Endometrium (tissue), 2 donors: ENCODE results near the gene CYP4Z1.
"Not testable (repeated sequence)": the region's sequence is repeated elsewhere in the genome, so short reads cannot be mapped to it uniquely, and the experiment has no call there.

Experiments
- FAIRE-seq: peaks from 2 replicates; lab custom pipeline; 2012; peaks lifted over from hg19 to GRCh38; lab: Jason Lieb, UNC
- donor health status: control.
- donor health status: control.

CYP4Z1 gene

GRCh38 chr1:47128221-47128620, 61.2 kb downstream of the CYP4Z1 start:
- no peak for FAIRE-seq

- FAIRE-seq = not testable (repeated sequence)
These were observed 61.8 kb downstream of the CYP4Z1 start for GRCh38 chr1:47128854-47129253.

GRCh38 chr1:47129489-47130230, 62.6 kb downstream of the CYP4Z1 start:
- FAIRE-seq = not testable (repeated sequence)

GRCh38 chr1:47132665-47133064, 65.6 kb downstream of the CYP4Z1 start:
- not testable (repeated sequence) for FAIRE-seq

DNA sequence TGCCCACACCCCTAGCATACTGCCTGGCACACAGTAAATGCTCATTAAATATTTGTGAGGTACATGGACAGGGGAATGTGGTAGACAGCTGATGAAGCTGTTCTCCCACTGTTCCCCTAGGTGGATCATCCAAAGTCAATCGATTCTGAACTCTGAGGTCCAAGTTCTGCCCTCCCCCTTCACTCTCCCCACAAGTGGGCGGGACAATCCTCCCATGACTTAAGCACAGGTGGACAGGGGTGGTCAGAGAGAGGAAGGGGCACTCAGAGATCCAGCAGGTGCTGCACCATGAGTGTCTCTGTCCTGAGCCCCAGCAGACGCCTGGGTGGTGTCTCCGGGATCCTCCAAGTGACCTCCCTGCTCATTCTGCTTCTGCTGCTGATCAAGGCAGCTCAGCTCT, 70.2 kb downstream of the CYP4Z1 start, which contains the start of gene CYP4A22:
TSS of gene CYP4A22 (plus strand) at position 244 of the 400 bp plus-strand sequence. CDS start at position 289, 45 bp downstream.
- no peak for FAIRE-seq

- no peak for FAIRE-seq
These were observed 71.0 kb downstream of the CYP4Z1 start for GRCh38 chr1:47137925-47138615.

- FAIRE-seq = not testable (repeated sequence)
These were observed 73.3 kb downstream of the CYP4Z1 start for GRCh38 chr1:47140358-47140757.

- not testable (repeated sequence) for FAIRE-seq
These were observed 76.6 kb downstream of the CYP4Z1 start for GRCh38 chr1:47143654-47144053.

DNA sequence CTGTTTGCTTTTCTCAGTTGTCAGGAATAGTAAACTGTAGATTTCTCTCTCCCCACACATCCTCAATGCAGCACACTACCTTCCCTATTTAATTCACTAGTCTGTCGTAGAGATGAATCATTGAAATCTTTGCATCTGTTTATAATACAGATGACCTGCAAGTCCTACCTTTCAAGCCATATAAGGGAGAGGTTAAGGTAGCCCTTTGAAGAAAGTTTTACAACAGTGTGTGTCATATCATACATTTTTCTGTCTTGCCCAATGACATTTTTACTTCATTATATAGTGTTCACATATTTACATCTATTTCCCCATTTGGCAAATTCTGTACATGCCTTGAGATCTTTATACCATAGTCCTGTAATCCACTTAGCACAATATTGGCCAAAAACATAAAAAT, 79.5 kb downstream of the CYP4Z1 start:
- not testable (repeated sequence) for FAIRE-seq

GRCh38 chr1:47147047-47147785, 80.2 kb downstream of the CYP4Z1 start:
- no peak for FAIRE-seq

GRCh38 chr1:47149162-47149561, 82.1 kb downstream of the CYP4Z1 start:
- not testable (repeated sequence) for FAIRE-seq

DNA sequence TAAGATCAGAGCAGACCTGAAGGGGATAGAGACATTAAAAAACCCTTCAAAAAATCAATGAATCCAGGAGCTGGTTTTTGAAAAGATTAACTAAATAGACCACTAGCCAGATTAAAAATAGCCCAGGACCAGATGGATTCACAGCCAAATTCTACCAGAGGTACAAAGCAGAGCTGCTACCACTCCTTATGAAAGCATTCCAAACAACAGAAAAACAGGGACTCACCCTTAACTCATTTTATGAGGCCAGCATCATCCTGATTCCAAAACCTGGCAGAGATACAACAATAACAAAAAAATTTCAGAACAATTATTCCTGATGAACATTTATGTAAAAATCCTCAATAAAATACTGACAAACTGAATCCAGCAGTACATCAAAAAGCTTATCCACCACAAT, 89.4 kb downstream of the CYP4Z1 start:
- not testable (repeated sequence) for FAIRE-seq

- FAIRE-seq = not testable (repeated sequence)
These were observed 90.9 kb downstream of the CYP4Z1 start for GRCh38 chr1:47157957-47158356.

GRCh38 chr1:47160716-47161115, 93.7 kb downstream of the CYP4Z1 start:
- no peak for FAIRE-seq

- FAIRE-seq = no peak
These were observed 94.4 kb downstream of the CYP4Z1 start for GRCh38 chr1:47161298-47162040.

DNA sequence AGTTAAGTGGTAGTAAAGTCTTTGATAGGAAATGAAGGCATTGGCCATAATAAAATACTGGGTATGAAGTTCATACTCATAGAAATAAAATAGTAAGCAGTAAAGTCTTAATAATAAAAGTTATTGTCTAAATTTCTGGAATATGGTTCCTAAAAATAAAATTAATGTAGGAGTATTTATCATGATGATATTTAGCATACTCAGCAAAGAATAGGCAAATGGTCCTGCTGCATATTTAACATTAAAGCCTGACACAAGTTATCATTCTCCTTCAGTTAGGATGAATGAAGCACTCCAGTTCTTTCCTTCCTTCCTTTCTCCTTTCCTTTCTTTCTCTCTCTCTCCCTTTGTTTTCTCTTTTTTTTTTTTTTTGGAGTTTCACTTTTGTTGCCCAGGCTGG, 97.5 kb downstream of the CYP4Z1 start:
- FAIRE-seq = no peak
